ENCODE data around the gene BCL6.

The BCL6 gene

DNA sequence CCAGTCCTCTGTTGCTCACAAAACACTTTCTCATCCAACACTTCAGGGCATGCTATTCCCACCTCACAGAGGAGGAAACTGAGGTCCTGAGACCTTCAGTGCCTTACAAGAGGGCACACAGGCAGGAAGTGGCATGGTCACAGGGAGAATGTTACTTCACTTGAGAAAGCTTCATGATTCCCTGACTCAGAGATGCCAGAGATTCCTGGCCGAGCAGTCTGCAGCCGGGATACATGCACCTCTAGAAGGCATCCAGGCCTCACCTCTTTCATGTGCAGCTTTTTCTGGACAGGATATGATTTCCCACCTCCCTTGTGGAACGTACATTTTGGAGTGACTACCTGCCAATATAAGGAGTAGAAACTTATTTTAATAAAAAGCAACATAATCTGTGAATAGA, 72.3 kb downstream of the BCL6 start:
- TF ChIP-seq SIN3A (IDR thresholded peaks at IDR 0.05; ENCODE audit: borderline replicate concordance, insufficient read depth, low read length) (no peak), FOXP2 (optimal IDR thresholded peaks at IDR 0.05; ENCODE audit: borderline replicate concordance, extremely low read depth, extremely low read length, insufficient read depth) (no peak), POLR2AphosphoS5 (IDR thresholded peaks at IDR 0.05; ENCODE audit: low read depth, low read length) (no peak), REST (IDR thresholded peaks at IDR 0.05; ENCODE audit: insufficient read depth in 1 of 2, low read depth in 2 of 2, low read length in 2 of 2) (no peak), TAF1 (IDR thresholded peaks at IDR 0.05; ENCODE audit: borderline replicate concordance, insufficient read depth, low read length) (no peak)

Measured in PFSK-1 (cell line).